ENCODE data around the gene CARMIL1.

The CARMIL1 gene

DNA sequence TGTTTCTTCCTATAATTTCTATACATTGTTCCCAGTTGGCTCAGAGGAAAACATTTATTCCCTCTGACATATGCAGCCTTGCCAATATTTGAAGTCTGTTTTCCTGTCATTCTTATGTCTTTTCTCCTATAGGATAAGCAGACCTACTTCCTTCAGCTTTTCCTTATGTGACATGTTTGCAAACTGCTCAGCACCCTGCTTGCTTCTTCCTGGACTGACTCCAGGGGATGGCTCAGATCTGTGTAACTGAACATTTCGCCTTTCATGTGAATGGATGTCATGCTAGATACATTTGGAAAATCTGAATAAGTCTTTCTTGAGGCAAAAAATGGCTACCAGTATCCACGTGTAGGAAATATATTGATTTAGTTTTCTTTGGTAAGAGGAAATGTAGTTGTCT, 113.2 kb downstream of the CARMIL1 start:
- H3K4me3 ChIP-seq (ENCODE audit: low read depth, low read length): no peak overlapping the region
- DNase-seq (ENCODE audit: low read depth): no peak

DNA sequence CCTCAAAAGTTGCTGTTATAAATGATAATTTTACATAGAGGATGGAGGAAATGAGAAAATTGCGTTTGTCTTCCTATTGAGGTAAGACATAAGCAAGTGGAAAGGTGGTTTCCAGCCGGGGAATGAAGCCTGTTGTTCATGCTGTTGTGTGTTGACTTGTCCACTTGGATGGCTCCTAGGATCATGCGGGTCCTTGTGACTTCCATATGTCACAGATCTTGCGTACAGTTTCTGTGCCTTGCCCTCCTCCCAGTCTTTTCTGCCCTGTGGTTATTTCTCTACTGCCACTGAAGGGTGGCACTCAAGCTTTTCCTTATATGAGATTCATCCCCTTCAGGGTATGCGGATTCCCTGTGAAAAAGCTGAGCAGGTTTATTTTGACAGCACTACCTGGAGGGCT, 116.6 kb downstream of the CARMIL1 start:
- DNase-seq (ENCODE audit: low read depth): no peak
- H3K4me3 ChIP-seq (ENCODE audit: low read depth, low read length): no peak overlapping the region

DNA sequence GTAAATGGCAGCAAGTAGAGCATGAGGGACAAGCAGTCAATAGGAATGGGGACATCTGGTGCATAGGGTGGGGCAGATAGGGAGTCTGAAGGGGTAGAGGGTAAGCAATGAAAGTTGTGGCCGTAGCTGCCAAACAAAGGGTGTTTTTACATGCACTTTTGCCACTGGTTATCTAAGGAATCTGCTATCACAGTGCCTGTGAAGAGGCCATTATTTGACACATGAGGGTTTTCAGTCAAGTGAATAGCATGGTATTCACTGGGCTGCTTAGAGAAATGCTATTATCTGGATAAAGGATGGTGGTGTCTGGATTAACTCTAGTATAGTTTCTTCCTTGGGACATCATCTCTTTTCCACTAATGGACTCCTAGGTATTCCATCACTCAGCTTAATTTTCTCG, 118.2 kb downstream of the CARMIL1 start:
- H3K4me3 ChIP-seq (ENCODE audit: low read depth, low read length): no peak overlapping the region
- DNase-seq (ENCODE audit: low read depth): no peak

DNA sequence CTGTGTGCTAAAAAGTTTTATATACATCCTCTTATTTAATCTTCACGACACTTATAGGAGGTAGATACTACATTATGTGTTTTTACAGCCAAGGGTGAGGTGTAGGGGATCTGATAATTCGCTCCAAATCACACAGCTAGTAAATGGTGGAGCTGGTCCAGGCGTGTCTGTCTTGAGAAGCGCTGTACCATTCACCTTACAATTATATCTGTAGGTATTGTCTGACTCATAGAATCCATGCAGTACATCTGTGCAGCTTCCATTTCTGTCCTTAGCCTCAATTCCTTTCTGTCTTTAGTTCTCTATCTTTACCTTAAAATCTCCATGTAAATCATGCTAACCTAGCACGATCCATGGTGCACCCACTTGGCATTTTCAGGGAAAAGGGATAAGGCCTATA, 120.7 kb downstream of the CARMIL1 start:
- DNase-seq (ENCODE audit: low read depth): no peak
- no peak overlapping the region for H3K4me3 ChIP-seq (ENCODE audit: low read depth, low read length)

DNA sequence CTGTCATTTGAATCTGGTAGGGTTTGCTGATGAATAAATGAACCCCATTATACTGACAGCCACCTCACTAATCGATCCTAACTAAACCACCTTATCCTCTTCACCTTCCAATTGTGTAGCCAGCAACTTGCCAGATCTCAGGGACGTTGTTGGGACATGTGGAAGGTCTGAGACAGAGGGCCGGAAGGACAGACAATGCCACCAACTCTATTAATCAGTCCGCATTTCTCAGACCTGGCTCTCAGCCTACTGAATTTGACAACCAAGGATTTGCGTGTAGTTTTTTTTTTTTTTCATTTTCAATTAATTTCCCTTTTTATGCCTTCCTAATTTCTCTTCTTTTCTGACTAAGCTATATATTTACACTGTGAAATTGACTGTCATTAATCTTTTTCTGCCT, 122.5 kb downstream of the CARMIL1 start:
- no peak overlapping the region for H3K4me3 ChIP-seq (ENCODE audit: low read depth, low read length)
- DNase-seq (ENCODE audit: low read depth): no peak

DNA sequence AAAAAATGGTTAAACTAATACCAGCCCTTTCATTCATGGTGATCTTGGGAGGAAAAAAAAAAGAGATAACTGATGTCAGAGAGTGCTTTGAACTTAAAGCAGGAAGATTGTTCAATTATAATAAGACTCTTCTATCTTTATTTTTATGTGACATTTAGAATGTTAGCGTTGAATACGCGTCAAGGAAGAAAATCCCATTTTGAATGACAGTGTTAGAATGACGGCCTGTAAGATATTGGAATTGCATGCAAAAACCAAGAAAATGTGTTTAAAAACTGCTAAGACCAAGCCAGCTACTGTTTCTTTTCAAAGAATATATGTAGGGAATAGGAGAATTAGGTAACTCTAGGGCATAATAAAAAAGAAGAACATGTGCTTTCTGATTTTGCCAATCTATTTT, 123.0 kb downstream of the CARMIL1 start:
- no peak for DNase-seq (ENCODE audit: low read depth)
- H3K4me3 ChIP-seq (ENCODE audit: low read depth, low read length): no peak overlapping the region

DNA sequence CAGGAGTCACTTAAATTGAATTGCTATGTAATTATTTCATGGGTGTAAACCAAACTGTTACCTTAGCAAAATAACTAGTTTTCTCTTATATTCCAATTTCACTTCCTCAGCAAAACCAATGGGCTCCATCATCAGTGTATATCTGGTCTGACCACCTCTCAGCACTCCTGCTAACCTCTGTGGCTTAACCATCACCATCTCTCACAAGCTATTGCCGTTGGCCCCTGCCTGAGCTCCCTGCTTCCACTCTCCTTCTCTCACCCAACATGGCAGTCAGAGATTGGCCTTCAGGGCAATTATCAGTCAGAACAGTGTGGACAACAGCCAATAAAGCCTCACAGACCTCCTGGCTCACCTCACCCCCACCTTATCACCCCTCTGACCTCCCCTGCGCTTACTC, 124.0 kb downstream of the CARMIL1 start:
- H3K4me3 ChIP-seq (ENCODE audit: low read depth, low read length): no peak overlapping the region
- DNase-seq (ENCODE audit: low read depth): no peak

DNA sequence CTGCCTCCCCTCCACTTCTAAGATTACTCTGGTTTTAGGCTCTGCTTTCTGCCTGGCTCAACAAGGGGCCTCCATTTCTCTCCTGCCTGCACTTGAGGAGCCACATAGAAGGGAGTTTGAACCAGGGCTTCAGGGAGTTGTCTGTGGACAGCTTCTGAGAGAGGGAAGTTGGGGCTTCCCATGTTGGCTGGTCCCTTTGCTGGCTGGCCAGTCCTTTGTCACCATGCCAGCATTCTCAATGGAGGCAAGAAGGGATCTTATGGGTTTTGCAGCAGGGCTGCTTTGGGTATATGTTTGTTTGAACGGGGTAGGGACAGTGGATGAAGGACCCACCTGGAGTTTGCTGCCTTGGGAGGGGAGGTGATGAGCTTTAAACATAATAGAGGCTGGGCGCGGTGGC, 124.9 kb downstream of the CARMIL1 start:
- DNase-seq (ENCODE audit: low read depth): no peak
- no peak overlapping the region for H3K4me3 ChIP-seq (ENCODE audit: low read depth, low read length)

DNA sequence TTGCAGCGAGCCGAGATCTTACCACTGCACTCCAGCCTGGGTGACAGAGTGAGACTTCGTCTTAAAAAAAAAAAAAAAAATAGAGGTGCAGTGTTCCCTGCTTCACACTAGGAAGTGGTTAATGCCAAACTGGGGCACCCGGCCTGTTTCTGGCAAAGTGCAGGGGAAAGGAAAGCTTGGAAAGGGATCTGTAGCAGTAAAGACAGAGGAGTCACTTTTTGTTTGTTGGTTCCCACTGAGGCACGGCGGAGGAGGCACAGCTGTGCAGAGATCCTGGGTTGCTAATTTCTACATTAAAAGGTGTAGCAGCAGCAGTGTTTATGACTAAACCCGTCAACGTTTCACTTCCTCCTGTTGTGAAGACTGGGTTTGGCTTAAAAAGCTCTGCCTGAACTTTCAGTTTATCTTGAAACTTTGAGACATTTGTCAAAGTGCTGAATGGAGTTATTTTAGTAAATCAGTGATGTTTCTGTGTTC, 125.6 kb downstream of the CARMIL1 start:
- no peak overlapping the region for H3K4me3 ChIP-seq (ENCODE audit: low read depth, low read length)
- DNase-seq (ENCODE audit: low read depth): no peak

DNA sequence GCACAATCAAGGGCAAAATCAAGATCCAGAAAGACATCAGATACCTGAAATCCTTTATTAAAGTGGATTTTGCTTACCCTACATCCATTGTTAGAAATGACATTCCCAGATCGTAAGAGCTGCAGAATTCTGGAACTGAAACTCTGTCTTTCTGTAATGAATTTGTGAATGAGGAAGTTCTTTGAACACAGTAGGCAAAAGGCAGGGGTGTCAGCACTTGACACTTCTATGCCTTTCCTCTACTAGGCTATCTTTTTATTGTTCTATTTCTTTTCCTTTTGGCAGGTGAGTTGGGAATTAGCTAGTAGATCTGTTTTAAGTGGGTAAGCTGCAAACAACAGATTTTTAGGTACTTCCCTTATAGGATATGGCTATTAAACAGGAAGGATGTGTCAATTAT, 126.3 kb downstream of the CARMIL1 start:
- no peak overlapping the region for H3K4me3 ChIP-seq (ENCODE audit: low read depth, low read length)
- DNase-seq (ENCODE audit: low read depth): no peak

DNA sequence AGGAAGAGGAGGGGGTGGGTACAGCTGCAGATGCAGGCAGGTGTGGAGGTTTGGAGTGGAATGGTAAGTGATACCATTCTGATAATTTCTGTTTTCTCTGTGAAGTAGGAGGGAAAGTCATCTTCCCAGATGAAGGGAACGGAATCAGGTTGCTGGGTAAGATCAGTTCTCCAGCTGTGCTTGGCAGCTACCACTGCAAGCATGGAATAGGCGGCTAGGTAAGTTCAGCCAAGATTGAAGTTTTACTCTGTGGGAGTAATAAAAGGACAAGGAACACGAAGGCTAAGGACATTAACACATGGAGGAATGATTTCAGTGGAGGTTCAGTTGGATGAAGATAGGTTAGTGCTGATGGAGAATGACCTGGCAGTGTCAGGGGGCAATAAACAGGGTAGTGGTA, 128.3 kb downstream of the CARMIL1 start:
- H3K4me3 ChIP-seq (ENCODE audit: low read depth, low read length): no peak overlapping the region
- no peak for DNase-seq (ENCODE audit: low read depth)

DNA sequence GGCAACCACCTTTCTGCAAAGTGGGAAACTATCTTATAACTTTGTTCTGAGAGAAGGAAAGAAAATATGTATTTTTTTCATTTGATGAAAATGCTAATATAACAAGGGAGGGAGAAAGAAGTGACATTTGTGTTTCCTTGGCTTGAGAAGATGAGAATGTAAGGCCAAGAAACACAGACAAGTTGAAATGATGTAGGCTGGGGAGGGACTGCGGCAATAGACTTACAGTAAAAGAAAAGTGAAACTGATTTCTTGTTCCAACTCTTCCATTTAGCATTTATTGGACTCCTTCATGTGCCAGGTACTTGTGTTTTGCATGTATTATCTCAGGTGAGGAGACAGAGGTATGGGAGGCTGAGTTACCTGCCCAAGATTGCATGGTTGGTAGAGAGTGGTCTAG, 130.9 kb downstream of the CARMIL1 start:
- DNase-seq (ENCODE audit: low read depth): no peak
- H3K4me3 ChIP-seq (ENCODE audit: low read depth, low read length): no peak overlapping the region

DNA sequence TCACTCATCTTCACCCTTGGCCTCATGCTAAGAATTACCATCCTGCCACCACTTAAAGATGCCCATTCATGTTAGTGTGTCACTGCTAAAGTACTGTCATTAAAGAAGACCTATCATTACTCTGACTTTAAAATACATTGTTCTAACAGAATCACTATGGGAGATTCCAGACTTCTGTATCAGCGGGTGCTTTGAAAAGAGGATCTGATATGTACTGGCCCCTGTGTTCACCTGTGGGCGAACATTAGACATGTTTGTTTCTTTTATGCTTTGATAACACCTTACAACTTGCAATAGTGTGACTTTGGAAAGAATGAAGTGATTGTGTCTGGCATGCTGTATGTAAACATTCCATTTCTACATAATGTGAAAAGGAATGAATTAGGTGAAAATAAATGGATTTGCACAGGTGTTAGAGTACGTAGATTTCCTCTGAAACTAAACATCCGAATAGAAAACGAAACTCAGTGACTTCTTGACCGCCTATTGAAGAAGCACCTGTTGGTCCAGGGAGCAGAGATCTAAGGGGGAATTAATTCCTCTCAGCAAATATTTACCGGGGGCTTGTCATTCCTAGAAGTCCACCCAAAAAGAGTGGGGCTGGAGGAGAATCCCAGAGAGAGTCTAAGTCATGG, 132.3 kb downstream of the CARMIL1 start:
- H3K4me3 ChIP-seq (ENCODE audit: low read depth, low read length): no peak overlapping the region
- no peak for DNase-seq (ENCODE audit: low read depth)

DNA sequence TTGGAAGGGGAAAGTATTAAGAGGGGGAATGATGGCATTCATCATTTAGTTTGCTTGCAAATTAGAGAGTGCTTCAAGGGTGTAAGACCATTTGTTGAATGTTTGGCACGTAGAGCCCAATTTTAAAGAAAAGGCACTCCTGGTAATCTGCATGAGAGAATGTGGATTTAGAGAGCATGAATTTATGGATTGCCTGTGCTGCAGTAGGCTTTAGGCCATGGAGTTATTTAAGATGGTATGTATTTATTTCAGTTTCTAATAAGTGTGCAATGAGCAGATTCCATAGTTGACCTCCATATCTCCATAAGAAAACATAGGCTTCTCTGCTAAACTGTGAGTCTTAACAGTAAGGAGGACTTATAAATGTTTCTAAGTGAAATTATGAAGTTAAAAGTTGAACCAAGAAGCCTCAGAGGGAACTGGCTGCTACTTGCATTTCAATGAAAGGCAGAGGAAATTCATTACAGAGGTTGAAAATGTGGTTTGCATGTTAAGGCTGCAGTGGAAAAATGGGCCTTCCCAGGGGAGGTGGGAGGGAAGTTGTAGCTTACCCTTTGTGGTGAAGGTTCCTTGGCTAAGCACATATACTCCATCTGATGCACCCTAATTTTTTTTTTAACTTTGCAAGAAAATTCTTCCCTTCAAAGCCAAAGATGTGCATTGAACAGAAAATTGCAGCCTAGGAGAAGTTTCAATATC, 134.2 kb downstream of the CARMIL1 start:
- peak; percentile 17 for DNase-seq (ENCODE audit: low read depth)
- H3K4me3 ChIP-seq (ENCODE audit: low read depth, low read length): no peak overlapping the region

DNA sequence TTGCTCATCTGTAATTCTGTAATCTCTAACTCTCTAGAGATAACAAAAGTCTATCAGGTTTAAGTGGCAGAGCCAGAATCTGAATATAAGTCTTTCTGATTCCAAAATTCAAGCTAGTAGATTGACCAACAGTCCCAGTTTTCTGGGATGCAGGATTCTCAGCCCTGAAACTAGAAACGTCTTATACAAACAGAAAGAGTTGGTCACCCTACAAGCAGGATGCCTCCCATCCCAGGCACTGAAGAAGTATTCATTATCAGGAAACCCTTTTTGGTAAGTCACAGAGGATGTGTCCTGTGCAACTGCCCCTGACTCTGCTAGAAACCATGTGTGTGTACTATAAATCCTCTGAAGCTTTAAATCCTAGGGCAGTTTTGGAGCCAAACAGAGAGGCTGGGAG, 135.0 kb downstream of the CARMIL1 start:
- DNase-seq (ENCODE audit: low read depth): no peak
- no peak overlapping the region for H3K4me3 ChIP-seq (ENCODE audit: low read depth, low read length)

DNA sequence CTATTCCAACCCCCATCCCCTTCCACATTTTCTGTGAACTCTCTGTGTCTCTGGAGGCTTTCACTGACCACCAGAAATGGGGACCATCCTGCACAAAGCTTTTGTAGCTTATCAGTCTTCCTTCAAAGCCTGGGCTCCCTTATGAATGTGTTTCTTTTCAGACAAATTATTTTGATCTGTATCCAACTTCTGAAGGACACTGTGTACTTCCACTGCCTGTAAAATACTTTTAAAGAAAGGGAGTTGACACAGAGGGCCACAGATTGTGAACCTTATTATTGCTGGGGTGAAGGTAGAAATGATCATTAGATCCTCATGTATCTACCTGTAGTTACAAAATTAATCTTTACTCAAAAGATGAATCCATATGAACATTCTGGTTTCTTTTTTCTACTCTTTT, 135.6 kb downstream of the CARMIL1 start:
- DNase-seq (ENCODE audit: low read depth): no peak

DNA sequence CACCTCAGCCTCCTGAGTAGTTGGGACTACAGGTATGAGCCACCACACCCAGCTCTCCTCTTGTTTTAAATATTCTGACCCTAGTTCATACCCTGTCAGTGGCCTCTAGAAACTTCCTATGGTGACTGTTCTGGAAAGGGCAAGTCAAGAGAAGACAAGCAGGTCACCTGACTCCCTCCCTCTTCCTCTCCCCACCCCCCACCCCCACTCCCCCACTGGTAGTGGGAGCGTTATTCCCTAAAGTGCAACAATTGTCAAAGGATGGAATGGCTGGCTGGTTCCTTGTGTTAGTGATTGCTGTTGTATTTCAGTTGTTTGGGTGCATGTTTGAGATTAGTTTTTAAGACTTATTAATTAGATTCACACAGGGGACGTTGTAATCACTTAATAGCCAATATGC, 136.1 kb downstream of the CARMIL1 start:
- H3K4me3 ChIP-seq (ENCODE audit: low read depth, low read length): no peak overlapping the region
- no peak for DNase-seq (ENCODE audit: low read depth)

More for the DNA sequence above, 135.6 kb downstream of the CARMIL1 start:
- no peak overlapping the region for H3K4me3 ChIP-seq (ENCODE audit: low read depth, low read length)

DNA sequence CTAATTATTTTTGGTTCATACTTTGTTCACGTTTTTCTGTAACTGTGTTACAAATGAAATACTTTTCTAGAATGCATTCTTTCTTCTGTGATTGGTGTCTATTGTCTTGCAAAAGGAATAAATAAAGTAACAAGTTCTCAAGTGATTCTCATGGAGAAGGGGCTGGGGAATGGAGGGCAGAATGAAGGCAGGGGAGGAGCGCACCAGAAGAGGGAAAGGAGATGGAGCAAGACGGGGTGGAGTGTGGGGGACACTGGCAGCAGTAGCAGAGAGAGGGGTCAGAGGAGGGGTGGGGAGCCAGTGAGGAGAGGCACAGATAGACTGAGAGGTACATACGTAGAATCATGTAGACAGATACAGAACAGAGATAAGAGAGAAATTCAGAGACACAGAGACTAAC, 136.5 kb downstream of the CARMIL1 start:
- H3K4me3 ChIP-seq (ENCODE audit: low read depth, low read length): no peak overlapping the region
- DNase-seq (ENCODE audit: low read depth): no peak

DNA sequence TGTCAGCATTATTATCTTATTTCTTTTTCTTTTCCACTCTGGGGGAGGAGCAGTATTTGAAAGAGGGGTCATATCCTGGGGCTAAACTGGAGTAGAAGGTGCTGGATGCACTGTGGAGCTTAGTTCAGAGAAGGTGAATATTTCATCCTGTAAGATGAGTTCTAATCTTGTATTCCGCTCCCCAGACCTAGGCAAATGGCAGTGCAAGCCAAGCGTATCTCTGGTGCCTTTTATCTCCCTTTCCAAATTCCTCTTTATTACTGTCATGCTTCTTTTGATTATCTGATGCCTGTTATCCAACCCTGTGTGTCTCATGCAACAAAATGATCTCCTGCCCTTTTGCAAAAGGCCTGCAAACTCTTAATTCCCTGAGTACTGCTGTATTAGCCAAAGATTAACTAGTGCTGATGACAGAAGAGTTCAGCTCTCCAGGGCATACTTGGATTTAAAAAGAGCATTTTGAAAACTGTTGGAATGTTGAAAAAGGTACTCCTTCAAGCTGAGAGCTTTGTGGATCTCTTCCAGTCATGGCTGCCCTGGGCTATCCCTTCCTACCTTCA, 138.0 kb downstream of the CARMIL1 start:
- H3K4me3 ChIP-seq (ENCODE audit: low read depth, low read length): no peak overlapping the region
- no peak for DNase-seq (ENCODE audit: low read depth)

DNA sequence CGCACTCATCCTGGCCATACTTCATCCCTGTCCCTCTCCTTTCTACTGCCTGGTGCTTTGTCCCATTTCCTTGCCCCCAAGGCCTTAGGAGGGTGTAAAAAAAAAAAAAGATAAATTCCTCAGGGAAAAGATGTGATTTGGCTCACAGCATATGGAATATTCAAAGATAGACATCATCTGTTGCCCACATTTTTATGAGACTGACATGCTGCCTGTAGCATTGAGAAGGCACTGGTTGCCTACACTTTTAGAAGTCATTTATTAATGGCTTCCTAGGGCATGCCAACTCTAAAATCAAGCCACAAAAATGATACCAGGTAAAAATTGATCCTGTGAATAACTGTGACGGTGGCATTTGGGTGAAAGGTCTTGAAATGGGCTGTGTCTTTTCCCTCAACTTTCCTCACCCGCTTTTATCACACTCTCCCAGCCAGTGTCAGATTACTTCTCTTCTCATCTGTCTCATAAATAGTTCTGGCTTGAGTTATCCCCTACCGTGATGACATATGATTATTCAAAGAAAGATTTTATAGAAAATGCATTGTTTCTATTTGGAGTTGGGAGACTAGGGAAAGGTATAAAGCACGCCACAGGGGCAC, 139.4 kb downstream of the CARMIL1 start:
- no peak overlapping the region for H3K4me3 ChIP-seq (ENCODE audit: low read depth, low read length)
- no peak for DNase-seq (ENCODE audit: low read depth)

DNA sequence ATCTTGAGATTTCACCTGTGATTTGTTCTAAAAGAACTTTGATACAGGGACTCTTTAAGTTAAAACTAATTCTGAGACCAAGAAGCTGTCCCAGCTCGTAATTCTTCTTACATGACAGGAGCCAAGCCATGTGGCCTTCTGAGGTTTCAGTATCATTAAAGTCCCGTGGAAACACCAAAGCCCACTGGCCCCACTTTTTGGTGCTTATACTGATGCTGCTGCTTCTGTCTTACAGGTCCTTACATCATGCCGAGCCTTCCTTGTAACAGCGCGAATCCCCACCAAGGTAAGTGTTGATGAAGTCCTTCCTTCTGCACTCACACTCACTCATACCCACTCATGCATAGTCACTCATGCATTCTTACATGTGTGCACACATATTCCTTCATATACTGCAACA, 140.7 kb downstream of the CARMIL1 start:
- no peak overlapping the region for H3K4me3 ChIP-seq (ENCODE audit: low read depth, low read length)
- no peak for DNase-seq (ENCODE audit: low read depth)
